ENCODE results near the gene ADGRG6. TPM values are rescaled to one million over a fixed set of nuclear protein-coding genes. Genes with fewer than 3 reads are reported as not detected.
A peak's percentile ranks its signal among the peaks of the same experiment; 100 is the strongest.
"Not testable (repeated sequence)": the region's sequence is repeated elsewhere in the genome, so short reads cannot be mapped to it uniquely, and the experiment has no call there.

Gene ADGRG6
- total RNA-seq, 1 experiment from 2014 or later: 8.1 TPM

DNA sequence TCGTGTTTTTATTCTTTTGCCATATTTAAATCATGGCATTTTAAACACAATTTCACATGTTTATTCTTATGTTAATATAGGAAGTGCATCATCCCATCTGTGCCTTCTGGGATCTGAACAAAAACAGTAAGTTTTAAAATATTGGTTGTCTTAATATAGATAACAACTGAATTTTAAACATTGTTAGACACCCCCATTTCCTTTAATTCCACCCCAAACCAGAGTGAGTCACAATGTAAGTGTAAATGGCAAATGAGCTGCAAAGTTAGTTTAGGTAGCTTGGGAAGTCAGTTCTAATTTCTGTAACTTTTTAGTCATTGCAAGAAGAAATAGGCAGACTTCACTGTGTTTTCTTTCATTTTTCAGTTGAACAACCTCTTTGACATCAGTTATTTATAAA lies 108.0 kb downstream of the ADGRG6 start:
- no peak for DNase-seq (ENCODE audit: low spot score)

DNA sequence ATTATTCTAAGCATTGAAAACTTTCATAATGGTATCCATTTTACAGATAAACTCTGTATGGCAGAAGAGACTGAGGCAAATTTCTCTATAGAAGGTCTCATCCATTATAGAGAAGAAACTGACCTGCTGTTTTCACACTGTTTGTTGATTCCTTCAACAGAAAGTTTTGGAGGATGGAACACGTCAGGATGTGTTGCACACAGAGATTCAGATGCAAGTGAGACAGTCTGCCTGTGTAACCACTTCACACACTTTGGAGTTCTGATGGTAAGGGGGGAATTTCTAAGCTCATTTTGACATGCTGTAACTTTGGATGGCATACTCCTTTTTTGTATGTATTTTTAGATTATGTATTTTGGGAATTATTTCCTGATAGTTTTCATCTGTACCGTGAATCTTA lies 109.3 kb downstream of the ADGRG6 start:
- DNase-seq (ENCODE audit: low spot score): no peak

DNA sequence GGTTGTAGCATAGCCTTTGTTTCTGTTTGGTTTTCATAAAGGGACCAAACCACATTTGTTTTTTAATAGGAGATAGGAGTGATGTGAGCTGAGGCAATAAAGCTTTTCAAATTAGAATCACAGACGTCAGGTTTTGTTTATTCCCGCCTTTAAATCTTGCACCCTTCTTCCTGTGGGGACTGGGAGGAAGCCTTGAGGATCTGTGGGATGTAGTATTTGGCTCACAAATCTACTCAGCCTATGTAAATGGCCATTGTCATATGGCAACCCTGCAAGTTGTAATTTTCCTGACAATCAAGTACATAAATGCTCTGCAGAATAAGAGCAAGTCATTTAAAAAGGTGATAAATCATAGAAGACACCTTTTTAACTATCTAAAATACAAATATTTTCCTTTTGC lies 110.4 kb downstream of the ADGRG6 start:
- no peak for DNase-seq (ENCODE audit: low spot score)

DNA sequence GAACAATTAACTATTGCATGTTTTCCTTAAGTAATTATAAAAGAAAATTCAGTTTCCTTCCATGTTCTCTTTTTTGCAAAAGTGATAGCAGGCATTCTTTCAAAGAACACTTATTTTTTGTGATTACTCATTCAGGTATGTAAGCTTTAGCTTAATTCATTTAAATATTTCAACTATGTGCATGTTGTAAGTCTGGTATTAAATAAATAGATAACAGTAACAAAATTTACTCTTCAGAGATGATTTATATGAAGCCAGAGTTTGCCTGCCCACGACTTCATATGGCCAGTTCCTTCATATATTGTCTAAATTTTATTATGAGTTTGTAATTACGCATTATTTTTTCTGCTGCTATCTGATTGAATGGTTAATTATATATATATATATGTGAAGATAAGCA lies 110.9 kb downstream of the ADGRG6 start:
- DNase-seq (ENCODE audit: low spot score): no peak

DNA sequence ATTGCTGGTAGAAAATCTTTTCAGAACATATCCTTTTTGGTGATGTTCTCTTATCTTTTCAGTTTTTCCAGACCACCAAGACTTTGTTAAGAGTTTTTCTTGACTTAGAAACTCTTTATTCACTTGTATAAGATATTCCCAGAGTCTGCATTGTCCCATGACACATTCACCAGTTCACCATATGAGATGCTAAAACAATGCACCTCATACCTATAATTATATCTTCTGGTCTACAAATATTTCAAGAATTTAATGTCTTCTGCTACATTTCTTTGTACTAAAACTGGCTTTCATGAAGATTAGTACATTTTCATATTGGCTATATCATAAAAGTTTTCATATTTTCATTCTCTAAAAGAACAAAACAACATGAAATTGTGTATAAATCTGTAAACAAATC lies 111.3 kb downstream of the ADGRG6 start:
- DNase-seq (ENCODE audit: low spot score): no peak

DNA sequence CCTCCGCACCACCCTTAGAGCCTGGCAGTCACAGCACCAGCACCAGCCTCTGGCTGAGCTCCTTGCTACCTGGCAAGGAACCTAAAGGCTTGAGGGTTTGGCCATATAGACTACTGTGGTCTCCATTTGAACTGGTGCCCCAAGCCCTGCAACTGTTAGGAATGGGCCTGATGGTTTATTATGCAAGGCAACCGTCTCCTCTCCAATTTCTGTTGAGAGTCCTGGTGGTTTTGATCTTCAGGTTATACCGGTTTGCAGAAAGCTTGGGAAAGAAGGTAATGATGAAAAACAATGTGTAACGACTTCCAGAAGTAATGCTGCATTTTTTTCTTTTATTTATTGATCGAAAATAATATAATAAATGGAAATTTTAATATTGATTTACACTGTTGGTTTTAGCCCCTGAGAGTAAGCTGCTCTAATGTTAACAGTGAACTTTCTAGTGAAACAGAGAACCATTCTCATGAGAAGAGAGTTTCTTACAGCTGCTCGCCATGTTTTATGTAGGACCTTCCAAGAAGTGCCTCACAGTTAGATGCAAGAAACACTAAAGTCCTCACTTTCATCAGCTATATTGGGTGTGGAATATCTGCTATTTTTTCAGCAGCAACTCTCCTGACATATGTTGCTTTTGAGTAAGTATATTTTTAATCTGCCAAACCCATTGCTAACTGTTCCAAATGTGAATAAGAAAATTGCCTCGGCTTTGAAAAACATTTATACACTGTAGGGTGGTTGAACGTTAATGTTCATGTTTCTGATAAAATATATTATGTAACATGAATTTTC lies 112.8 kb downstream of the ADGRG6 start:
- DNase-seq (ENCODE audit: low spot score): no peak

DNA sequence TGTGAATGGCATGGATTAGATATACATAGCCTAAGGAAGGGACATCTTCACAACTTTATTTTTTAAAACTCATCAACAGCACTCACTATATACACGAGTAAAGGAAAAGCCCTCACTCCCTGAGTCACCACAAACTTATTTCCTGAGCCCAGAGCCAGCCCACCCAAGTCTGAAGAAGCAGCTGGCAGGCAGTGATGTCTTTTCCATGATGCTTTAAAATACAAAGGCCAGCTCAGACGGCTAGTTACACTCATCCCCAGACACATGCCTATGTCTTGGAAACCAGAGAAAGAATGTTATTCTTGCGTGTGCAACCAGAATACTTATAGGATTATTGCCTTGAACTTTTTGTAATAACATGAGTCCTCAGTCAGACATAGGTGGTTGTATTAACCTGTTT lies 114.4 kb downstream of the ADGRG6 start:
- DNase-seq (ENCODE audit: low spot score): no peak

DNA sequence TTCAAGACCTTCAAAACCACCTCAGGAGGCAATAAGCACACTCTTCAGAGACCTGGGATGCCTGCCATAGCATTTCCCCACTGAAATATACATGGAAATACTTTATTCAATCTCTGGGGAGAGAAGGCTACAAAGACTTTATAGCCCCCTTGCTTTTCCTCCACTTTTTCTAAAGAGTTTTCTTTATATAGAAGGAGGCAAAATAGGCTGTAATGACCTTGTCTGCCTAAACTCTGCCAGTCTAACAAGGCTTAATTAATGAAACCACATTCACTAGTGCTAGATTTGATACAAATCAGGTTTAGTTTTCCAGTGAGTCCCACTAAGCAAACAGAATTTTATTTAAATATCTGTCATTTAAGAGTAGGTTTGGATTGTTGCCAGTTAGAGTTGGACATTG lies 114.9 kb downstream of the ADGRG6 start:
- peak; percentile 38 for DNase-seq (ENCODE audit: low spot score)

DNA sequence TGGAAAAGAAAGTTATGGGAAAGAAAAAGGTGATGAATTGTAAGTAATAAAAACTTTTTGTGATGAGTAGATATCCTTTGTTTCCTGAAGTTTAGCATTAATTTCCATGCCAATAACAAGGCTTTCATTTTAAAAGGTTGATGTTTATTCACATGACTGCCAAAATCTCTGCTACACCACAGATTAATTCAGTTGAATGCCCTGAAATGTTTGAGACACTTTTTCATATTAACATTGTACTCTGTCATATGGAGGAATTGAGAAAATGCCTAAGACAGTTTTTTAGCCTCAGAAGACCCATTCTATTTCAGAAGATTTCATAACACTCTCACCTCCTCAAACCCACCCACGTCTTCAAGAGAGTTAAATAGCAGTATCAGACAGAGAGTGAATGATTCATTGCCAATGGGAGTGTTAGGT lies 115.5 kb downstream of the ADGRG6 start:
- DNase-seq (ENCODE audit: low spot score): no peak

DNA sequence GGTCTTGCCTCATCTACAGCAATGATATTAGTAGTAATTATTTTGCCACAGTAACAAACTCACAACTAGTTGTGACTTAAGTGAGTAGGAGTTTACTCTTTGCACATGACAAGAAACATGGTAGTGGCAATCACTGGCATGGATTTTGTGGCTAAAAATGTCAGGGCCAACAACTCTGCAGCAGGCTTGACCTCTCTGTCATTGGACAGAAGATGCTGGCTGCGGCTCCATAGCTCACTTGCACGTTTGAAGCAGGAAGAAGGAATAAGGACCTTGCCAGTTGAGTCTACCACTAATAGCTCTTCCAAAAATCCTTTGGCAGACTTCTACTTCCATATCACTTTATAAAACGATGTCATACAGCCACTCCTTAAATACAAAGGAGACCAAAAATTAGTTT lies 117.3 kb downstream of the ADGRG6 start:
- no peak for DNase-seq (ENCODE audit: low spot score)

DNA sequence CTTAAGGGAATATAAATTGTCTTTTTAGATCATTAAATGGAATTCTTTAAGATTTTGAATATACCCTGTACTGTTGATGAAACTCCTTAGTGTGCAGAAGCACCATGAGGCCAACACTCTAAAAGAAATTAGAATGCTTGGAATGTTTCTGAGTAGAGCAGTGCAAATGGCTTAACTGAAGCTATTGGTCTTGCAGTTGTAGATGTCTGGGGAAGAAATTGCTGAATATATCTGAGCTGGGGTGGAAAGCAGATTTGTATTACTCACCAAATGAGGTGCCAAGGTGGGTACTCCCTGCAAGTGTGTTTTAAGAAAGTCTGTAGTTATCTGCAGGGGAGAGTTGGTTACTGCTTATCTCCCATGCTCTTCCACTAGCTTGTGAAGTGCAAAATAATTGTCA lies 119.0 kb downstream of the ADGRG6 start:
- no peak for DNase-seq (ENCODE audit: low spot score)

DNA sequence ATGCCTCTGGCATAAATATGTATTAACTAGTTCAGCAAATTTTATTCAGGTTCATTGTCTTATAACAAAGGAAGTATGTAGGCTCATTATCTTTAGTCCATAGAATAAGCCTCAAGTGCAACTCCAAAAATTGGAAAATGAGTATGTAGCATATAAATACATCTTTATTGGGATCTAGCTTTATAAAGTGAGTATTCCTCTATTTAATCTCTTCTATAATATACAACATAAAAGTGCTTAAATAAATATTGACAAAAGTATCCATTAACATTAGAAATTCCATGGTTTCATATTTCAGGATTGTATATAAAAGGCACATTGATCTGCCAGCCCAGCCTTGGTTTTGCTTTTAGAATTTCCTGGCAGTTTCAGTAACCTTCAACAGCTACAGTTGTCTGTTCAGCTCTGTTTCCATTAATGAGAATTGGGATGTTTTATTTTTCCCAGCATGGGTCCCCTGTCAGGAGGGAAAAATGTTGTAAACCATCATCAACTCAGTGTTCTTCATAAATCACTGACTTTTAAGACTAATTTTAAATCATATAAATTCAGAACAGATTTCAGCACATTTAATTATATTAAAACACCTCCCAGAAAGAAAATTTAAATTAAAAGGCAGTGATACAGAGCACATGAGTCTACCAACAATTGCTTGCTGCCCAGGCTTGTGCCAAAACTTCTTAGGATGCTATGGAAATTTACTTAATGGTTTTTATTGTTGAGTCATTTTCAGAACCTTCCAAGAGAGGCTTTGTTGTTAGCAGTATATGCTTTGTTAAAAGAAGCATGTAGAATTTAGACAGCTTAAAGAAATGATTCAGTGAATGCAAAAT lies 119.7 kb downstream of the ADGRG6 start:
- DNase-seq (ENCODE audit: low spot score): no peak

DNA sequence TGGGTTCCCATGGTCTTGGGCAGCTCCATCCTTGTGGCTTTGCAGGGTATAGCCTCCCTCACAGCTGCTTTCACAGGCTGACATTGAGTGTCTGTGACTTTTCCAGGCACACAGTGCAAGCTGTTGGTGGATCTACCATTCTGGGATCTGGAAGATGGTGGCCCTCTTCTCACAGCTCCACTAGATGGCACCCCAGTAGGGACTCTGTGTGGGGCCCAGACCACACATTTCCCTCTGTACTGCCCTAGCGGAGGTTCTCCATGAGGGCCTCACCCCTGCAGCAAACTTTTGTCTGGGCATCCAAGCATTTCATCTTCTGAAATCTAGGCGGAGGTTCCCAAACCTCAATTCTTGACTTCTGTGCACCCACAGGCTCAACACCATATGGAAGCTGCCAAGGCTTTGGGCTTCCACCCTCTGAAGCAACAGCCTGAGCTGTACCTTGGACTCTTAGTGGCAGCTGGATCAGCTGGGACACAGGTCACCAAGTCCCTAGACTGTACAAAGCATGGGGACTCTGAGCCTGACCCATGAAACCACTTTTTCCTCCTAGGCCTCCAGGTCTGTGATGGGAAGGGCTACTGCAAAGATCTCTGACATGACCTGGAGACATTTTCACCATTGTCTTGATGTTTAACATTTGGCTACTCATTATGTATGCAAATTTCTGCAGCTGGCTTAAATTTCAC lies 124.8 kb downstream of the ADGRG6 start:
- not testable (repeated sequence) for DNase-seq (ENCODE audit: low spot score)

DNA sequence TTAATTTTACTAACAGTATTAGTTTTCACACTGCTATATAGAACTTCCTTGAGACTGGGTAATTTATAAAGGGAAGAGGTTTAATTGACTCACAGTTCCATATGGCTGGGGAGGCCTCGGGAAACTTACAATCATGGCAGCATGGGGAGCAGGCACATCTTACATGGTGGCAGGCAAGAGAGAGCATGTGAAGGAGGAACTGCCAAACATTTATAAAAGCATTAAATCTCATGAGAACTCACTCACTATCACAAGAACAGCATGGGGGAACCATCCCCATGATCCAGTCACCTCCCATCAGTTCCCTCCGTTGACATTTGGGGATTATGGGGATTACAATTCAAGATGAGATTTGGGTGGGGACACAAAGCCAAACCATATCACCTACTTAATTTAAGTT lies 126.7 kb downstream of the ADGRG6 start:
- DNase-seq (ENCODE audit: low spot score): not testable (repeated sequence)

DNA sequence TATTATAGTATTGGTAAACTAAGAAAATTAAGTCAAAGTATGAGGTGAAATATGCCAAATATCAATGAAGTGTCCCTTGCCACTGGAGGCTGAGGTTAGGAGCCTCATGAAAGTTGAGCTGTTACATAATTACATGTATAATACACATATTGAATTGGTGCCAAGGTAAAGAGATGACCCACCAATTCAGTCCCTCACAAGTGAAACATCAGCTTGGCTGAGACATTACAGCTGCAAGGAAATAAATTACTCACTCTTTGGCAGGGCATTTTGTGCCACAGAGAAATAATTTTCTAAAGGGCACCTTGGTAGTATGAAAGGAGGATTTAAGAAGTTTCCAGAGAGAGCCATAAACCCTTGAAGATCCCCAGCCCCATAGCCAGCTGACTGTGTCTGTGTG lies 127.4 kb downstream of the ADGRG6 start:
- no peak for DNase-seq (ENCODE audit: low spot score)

DNA sequence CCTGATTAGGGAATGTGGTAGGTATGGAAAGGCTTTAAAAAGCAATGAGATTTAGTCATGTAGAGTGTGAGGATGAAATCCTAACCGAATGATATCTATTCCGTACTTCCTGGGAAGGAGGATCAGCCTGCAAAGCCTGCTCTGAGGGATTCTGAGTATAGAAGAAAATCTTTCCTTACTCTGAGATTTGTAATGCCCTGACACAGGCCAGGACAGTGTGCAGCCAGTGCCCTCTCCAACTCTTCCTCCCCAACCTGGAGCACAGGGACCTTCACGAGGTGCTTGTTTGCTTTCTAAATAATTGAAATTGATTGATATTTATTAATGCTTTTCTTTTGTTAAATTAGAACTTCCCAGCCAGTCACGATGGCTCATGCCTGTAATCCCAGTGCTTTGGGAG lies 131.6 kb downstream of the ADGRG6 start:
- DNase-seq (ENCODE audit: low spot score): no peak

DNA sequence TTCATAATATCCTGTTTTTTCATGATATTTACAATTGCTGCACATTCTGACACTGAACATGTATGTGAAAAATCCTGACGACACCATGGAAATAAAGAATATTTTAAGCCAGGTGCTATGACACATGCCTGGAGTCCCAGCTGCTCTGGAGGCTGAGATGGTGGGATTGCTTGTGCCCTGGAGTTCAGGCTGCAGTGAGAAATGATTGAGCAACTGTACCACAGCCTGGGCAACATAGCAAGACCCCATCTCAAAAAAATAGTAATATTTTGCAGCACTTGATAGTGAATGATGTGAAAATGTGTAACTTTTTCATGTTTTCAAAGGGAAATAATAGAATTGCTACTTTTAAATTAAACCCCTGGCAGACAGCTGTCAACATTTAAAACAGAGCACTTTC lies 137.1 kb downstream of the ADGRG6 start:
- no peak for DNase-seq (ENCODE audit: low spot score)

DNA sequence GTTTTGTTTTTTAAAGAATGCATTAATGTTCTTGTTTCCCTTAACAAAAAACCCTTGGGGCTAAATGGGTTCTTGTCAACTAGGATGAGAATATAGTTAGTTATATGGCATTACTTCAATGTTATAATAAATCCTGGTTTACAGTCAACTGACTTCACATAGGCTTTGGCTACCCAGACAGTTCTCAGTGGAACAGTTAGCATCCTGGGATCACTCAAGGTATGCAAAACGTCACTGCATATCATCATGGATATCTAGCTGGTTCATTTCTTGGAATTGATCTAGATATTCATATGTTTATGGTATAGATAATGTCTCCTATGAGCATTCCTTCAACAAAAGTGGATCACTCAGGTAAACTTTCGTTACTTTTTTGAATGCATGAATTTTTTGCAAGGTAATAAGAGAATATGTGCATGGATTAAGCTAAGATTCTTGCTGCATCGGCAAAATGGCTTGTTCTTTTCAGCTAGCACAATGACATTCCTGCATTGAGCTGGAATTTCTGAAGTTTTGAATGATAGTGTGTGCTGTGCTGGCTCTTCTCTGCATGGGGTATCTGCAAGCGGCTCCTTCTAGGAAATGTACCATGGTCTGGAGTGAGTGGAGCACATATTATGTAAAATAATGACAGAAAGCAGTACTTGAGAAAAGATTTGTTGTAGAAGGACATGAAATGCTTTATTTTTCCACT lies 138.9 kb downstream of the ADGRG6 start:
- no peak for DNase-seq (ENCODE audit: low spot score)

DNA sequence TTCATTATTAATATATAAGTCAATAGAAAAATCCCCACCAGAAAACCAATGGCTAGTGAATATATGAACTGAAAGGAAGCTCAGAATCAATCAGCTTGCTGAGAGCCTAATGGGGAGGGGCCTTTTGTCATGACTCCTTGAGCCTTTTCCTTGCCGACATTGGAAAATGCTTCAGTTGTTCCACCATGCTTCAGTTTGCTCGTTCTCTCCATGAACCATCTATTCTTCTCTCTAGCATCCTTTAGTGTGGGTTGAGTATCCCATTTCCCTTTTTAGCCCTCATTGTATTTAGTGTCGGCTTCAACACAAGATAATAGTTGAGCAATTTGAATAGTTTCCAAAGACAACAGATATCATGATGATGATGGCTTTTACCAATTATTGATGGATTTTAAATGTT lies 139.9 kb downstream of the ADGRG6 start:
- no peak for DNase-seq (ENCODE audit: low spot score)

DNA sequence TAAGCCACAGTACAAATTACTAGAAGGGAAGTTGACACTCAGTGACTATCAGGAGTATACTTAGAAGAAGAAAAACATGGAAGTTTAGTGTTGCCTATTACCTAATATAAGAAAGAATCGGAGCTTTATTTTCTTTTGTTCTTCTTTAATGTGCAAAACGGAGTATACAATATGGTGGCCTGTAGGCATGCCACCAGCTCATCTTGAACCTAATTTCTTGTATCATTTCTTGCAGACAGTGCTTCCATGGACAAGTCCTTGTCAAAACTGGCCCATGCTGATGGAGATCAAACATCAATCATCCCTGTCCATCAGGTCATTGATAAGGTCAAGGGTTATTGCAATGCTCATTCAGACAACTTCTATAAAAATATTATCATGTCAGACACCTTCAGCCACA lies 141.3 kb downstream of the ADGRG6 start:
- no peak for DNase-seq (ENCODE audit: low spot score)

DNA sequence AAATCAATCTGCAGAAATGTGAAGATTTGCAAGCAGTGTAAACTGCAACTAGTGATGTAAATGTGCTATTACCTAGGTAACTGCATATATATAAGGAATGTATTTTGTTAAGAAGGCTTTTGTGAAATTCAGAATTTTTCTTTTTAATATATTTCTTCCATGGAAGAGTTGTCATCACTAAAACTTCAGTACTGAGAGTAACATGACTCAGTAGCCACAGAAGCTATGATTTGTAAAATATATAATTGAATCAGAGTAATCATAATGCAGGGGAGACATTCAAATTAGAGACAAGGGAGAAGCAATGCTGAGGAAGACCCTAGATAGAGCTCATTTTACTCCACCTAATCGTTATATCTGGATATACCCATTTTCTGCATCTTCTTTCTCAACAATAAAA lies 141.7 kb downstream of the ADGRG6 start:
- no peak for DNase-seq (ENCODE audit: low spot score)

DNA sequence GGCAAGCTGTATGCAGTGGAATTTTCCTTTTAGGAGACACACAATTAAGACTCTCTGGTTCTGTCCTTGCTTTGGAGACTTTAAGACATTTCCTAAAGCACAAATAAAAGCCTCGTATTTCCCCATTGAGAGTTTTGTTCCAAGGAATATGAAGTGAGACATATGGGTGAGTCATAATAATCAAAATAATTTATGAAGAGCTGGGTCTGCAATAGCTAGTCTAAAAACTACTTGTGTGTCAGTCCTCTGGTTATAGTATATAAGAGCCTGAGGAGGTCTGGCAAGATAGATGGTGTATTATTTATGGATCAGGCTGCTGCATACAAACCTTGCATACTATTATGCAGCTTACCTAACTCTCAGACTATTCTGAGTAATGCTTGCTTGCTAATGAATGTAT lies 142.6 kb downstream of the ADGRG6 start:
- DNase-seq (ENCODE audit: low spot score): no peak
